Activated CD4-positive, alpha-beta T cell treated with anti-CD3 and anti-CD28 coated beads, Interleukin-2, Interleukin-6, amounts not matched to agents 100 ng/mL and 50 ng/mL, durations not matched to agents 16 hours and 8 hours (primary cell): ENCODE measurements around the gene TRAF4.
"Not testable (repeated sequence)": the region's sequence is repeated elsewhere in the genome, so short reads cannot be mapped to it uniquely, and the experiment has no call there.

Experiments
- DNase-seq: peaks from one replicate; pipeline ENCODE4 v3.0.0-alpha.2; 2020

Gene TRAF4

DNA sequence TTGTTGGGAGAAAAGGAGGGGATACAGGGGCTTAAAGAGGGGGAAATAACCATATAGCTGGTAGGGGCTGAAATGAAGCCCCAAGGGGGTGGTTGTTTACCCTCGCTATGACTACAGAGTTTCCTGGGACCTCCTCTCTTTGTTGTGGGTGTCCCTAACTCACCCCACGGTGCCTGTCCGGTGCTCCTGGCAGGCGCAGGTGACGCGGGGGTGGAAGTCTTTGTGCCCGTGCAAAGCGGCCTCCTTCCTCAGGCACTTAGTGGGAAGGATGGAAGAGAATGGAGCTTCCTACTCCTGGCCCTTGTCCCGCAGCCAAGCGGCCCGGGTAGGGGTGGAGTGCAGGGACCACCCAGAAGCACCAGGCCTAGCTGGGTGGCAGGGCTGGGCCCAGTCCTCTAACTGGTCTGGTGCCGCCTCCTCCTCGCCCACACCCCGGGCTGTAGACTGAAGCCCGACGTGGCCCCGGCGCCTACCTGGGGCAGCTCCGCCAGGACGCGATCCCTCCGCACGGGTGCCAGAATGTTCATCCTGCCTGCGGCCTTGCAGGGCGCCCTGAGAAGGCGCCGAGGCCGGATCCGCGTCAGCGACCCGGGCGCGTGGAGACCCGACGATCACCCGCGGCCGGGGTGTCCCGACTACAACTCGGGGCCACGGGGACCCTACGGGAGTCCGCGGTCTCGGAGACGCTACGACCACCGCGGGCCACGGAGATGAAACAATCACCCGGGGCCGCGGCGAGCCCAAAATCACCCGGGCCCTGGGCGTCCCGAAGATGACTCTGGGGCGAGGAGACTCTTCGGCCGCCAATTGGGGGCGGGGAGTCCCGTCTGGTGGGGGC lies 26.9 kb upstream of the TRAF4 start:
- no peak for DNase-seq

- DNase-seq, result no peak
These were observed 26.1 kb upstream of the TRAF4 start, which contains the start of gene RAB34 for GRCh38 chr17:28717578-28718332. Gene RAB34, minus strand, starts transcription at chr17:28717868. Its CDS starts 602 bp downstream, at chr17:28717266.

DNA sequence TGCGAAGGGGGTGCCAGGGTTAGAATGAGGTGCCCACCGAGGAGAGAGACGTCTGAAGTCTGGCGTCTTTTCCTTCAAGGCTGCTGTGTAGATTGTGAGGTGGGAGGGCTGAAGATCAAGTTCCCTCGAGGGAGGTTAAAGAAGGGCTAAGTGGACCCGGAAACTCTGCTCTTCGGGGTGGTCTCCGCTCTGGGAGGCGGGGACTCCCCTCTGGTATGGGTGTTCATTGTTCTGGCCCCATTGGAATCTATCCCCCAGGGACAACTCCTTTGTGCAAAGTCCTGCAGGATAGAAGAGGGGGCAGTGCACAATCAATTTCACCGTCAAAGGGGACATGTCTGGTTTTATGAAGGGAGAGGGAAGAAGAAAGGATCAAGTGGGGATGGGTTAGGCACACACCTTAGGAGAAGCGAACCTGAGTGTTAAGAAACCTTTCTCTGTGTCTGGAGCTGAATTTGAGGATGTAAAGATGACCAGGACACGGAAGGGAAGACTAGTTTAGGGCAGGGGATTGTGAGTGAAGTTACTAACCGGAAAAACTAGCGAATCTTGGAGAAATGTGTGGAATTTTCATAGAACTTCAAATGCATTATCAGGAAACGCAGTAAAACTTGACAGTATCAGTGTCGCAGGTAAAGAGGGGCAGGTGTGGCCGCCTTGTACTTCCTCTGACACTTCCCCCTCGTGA lies 25.3 kb upstream of the TRAF4 start:
- DNase-seq, result no peak

GRCh38 chr17:28719021-28719433 lies 24.8 kb upstream of the TRAF4 start:
- DNase-seq, result no peak

DNA sequence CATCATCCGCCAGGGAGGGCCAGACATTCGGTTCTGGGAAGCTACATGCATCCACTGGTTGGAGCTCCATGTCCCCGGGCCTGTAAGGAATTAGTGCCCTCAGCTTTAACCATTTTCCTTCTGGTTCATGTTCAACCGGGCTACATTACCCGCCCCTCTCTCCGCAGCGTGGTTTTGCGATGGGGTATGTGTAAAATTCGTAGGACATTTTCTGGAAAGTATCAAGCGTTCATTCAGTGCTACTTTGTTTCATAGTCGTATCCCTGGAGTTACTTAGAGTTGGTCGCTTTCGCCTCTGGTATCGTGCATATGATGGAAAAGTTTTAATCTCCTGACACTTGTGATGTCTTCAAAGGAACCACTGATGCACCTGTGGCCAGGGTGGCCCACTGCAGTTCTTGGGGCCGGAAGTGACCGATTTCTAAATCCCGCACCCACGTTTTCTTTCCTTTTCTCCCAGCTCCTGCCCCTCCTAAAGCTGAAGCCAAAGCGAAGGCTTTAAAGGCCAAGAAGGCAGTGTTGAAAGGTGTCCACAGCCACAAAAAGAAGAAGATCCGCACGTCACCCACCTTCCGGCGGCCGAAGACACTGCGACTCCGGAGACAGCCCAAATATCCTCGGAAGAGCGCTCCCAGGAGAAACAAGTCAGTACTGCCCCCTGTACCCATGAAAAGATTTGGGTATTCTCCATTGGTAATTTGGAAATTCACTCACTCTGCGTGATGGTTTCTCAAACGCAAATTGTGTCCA lies 23.4 kb upstream of the TRAF4 start:
- peak; percentile 65 for DNase-seq

GRCh38 chr17:28720997-28721329 lies 22.8 kb upstream of the TRAF4 start:
- not testable (repeated sequence) for DNase-seq

- DNase-seq, result no peak
These were observed 21.2 kb upstream of the TRAF4 start for GRCh38 chr17:28722417-28723158.

DNA sequence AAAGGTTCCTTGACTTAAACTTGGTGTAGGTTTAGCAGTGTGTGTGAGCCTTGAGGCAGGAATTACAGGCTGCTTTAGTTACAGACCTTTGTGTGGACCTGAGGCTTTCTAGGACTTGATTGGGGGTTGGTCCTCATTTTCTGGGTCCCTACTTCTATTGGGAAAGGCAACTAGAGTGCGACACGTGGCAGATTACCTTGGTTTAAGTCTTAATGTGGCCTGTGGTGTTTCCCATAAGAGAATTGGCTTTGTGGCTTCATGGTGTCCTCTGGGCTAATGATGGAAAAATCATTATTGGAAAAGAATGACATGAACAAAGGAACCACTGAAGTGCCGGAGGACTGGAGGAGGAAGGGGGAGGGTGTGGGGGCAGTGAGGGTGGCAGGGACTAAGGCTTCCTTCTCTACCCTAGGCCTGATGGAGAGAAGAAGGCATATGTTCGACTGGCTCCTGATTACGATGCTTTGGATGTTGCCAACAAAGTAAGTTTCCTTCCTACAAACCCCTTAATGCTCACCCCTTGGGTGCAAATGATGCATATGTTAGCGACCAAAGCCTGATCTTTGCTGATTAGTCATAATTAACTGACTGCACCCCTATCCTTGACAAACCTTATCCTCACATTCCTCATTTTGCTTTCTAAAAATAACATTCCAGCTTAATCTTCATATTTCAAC lies 20.5 kb upstream of the TRAF4 start:
- no peak for DNase-seq

DNA sequence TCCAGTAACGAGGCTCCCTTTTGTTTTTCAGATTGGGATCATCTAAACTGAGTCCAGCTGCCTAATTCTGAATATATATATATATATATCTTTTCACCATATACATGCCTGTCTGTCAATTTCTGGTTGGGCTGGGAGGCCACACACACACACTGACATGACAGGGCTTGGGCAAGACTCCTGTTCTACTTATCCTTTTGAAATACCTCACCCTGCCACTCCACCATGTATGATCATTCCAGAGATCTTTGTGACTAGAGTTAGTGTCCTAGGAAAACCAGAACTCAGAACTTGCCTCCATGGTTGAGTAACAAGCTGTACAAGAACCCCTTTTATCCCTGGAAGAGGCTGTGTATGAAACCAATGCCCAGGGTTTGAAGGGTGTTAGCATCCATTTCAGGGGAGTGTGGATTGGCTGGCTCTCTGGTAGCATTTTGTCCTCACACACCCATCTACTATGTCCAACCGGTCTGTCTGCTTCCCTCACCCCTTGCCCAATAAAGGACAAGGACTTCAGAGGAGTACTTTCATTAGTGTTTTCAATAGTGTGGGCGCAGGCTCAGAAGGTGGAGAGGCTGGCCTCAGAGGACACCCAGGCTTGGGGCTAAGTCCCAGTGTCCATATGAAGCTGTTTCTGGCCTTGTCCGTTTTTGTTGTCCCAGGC lies 19.8 kb upstream of the TRAF4 start:
- not testable (repeated sequence) for DNase-seq

- DNase-seq, result no peak
These were observed 19.2 kb upstream of the TRAF4 start for GRCh38 chr17:28724500-28725165.

DNA sequence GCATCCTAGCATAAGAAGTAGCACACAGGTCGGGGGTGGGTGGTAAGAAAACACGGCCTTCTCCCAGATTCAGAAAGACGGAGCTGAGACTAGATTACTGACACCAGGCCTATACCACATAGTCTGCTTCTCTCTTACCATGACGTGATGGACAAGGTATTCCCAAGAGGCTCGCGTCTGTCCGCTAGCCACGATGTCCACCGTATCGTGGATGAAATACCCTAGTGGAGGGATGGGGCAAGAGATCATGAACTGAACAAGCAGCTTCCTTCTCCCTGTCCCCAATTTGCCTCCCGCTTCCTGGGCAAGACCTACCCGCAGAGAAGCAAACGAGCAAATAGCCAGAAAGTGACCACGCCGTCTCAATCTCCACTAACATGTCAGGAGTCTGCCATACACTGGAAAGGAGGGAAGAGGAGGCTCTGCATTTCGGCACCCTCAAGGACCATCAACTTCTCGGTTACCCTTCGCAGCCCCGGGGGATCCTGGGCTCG lies 18.6 kb upstream of the TRAF4 start:
- DNase-seq, result peak; percentile 56

- peak; percentile 83 for DNase-seq
These were observed 18.1 kb upstream of the TRAF4 start for GRCh38 chr17:28725660-28726225.

DNA sequence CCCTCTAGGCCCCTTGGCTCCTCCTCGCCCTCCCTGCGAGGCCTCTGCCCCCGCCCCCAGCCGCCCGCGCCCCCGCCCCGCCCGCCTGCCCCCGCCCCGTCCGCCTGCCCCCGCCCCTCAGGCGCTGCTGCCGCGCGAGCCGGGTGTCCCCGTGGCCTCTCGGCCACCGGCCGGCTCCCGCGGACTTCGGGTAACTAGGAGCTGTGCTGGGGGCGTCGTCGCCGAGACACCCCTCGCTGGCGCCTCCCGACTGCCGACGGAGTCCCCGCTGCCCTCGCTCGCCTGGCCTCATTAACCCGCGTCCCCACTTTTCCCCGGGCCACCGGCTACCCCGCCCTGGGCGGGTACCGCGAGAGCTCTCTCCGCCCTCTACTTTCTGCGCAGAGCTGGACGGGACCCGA lies 17.6 kb upstream of the TRAF4 start, which contains the start of gene TLCD1:
Gene TLCD1, minus strand, starts transcription at position 8 of the 401 bp plus-strand sequence. CDS start 136 bp downstream, outside the sequence.
- peak; percentile 83 for DNase-seq

DNA sequence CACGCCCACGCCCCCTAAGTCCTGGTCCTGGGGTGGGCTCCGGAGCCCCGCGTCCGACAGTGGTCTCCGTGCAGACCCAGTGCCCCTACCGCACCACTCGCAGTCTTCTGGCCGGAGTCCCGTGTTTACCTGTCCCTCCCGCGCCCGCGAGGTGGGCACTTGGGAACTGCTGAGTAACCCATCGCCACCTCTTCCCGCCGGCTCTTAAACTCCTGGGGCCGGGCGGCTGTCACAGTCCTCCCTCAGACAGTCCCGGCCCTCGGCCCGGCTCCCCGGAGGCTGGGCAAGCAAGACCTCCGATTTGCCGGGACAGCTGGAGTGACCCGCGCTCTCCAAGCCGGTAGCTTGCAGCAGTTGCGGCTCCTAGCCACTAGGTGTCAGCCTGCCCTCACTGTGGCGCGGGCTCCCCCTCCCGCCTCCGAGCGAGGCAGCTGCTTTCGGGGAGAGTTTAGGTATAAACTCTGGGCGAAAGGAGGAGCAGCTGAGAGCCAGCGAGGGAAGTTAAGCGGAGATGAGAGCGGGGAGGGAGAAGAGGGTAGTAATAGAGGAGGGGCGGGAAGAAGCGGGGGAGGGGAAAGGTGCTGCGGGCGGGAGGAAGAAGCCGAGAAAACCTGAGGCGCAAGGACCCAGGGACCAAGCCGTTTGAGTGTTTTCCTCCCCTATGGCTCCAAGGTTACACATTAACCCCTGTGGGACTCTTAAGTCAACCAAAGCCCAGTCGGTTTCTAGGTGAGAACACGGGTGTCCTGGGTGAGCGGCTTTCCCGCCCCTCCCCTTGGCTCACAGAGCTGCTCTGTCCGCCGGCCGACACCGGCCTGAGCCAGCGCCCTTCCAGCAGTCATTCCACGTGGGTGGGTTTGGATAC lies 17.0 kb upstream of the TRAF4 start:
- peak; percentile 97 for DNase-seq

GRCh38 chr17:28728364-28729200 lies 15.2 kb upstream of the TRAF4 start, which contains the start of gene NEK8:
Gene NEK8, plus strand, starts transcription at chr17:28728788. Its CDS starts 26 bp downstream, at chr17:28728814.
- peak; percentile 98 for DNase-seq

DNA sequence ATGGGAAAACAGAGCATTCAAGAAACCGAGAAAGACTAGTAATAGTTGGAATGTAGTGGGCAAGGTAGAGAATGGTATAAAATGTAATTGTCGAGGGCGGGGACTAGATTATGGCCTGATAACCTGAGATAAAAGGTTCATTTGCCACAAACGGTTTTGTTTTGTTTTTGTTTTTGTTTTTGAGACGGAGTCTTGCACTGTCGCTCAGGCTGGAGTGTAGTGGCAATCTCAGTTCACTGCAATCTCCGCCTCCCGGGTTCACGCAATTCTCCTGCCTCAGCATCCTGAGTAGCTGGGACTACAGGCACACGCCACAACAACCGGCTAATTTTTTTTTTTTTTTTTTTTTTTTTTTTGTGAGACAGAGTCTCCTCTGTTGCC lies 13.9 kb upstream of the TRAF4 start:
- DNase-seq, result no peak

DNA sequence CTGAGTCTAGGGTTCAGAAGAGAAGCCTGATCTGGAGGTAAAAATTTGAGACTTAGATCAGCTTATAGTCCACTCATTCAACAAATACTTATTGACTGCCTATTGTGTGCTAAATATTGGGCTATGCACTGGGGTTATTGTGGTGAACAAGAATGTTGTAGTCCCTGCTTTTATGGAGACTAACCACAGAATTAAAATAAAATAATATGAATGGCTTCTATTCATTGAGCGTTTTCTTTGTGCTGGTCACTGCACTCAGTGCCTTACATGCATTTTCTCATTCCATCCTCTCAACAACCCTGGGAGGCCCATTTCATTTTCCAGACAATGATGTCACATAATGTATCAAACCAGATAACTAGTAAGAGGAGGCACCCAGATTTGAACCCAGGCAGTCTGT lies 10.5 kb upstream of the TRAF4 start:
- DNase-seq, result no peak
